ENCODE measurements around the gene MPPED1.

The MPPED1 gene

GRCh38 chr22:43397766-43398165 is 14.0 kb upstream of the MPPED1 start:
- no peak for ATAC-seq (ENCODE audit: low read depth)
- DNase-seq (ENCODE audit: low spot score in 2 of 2), result no peak
- Mint-ChIP-seq H3K4me3 (no peak overlapping the region), H3K4me1 (no peaks in the 10 kb centered on the region), H3K27me3 (peaks cover 22% of the 10 kb centered on the region), H3K9me3 (no peaks in the 10 kb centered on the region), H3K27ac (no peak overlapping the region), H3K36me3 (no peaks in the 10 kb centered on the region)

- peaks cover 24% of the 10 kb centered on the region for H3K27me3 Mint-ChIP-seq
- DNase-seq (ENCODE audit: low spot score in 2 of 2), result no peak
- H3K36me3 Mint-ChIP-seq, result no peaks in the 10 kb centered on the region
- no peaks in the 10 kb centered on the region for H3K4me1 Mint-ChIP-seq
- no peak overlapping the region for H3K27ac Mint-ChIP-seq
- no peak for ATAC-seq (ENCODE audit: low read depth)
- no peak overlapping the region for H3K4me3 Mint-ChIP-seq
- H3K9me3 Mint-ChIP-seq, result no peaks in the 10 kb centered on the region
These were observed 13.6 kb upstream of the MPPED1 start for GRCh38 chr22:43398246-43398645.

GRCh38 chr22:43398910-43399309 is 12.9 kb upstream of the MPPED1 start:
- H3K36me3 Mint-ChIP-seq, result no peaks in the 10 kb centered on the region
- no peak overlapping the region for H3K4me3 Mint-ChIP-seq
- no peaks in the 10 kb centered on the region for H3K9me3 Mint-ChIP-seq
- ATAC-seq (ENCODE audit: low read depth) (no peak), DNase-seq (ENCODE audit: low spot score in 2 of 2) (no peak)
- no peak overlapping the region for H3K27ac Mint-ChIP-seq
- peaks cover 22% of the 10 kb centered on the region for H3K27me3 Mint-ChIP-seq
- no peaks in the 10 kb centered on the region for H3K4me1 Mint-ChIP-seq

GRCh38 chr22:43399338-43399979 is 12.4 kb upstream of the MPPED1 start:
- H3K27ac Mint-ChIP-seq, result no peak overlapping the region
- no peak overlapping the region for H3K4me3 Mint-ChIP-seq
- ATAC-seq (ENCODE audit: low read depth) (no peak), DNase-seq (ENCODE audit: low spot score in 2 of 2) (no peak)
- H3K4me1 Mint-ChIP-seq, result no peaks in the 10 kb centered on the region
- peaks cover 25% of the 10 kb centered on the region for H3K27me3 Mint-ChIP-seq
- H3K9me3 Mint-ChIP-seq, result no peaks in the 10 kb centered on the region
- H3K36me3 Mint-ChIP-seq, result no peaks in the 10 kb centered on the region

GRCh38 chr22:43399980-43400358 is 11.8 kb upstream of the MPPED1 start:
- no peaks in the 10 kb centered on the region for H3K4me1 Mint-ChIP-seq
- H3K36me3 Mint-ChIP-seq, result no peaks in the 10 kb centered on the region
- no peak overlapping the region for H3K4me3 Mint-ChIP-seq
- no peaks in the 10 kb centered on the region for H3K9me3 Mint-ChIP-seq
- H3K27ac Mint-ChIP-seq, result no peak overlapping the region
- DNase-seq (ENCODE audit: low spot score in 2 of 2), result no peak
- peaks cover 25% of the 10 kb centered on the region for H3K27me3 Mint-ChIP-seq
- no peak for ATAC-seq (ENCODE audit: low read depth)

- ATAC-seq (ENCODE audit: low read depth) (no peak), DNase-seq (ENCODE audit: low spot score in 2 of 2) (no peak)
- Mint-ChIP-seq H3K27me3 (peaks cover 25% of the 10 kb centered on the region), H3K4me1 (no peaks in the 10 kb centered on the region), H3K27ac (no peak overlapping the region), H3K9me3 (no peaks in the 10 kb centered on the region), H3K36me3 (no peaks in the 10 kb centered on the region), H3K4me3 (no peak overlapping the region)
These were observed 11.4 kb upstream of the MPPED1 start for GRCh38 chr22:43400449-43400848.

- H3K27me3 Mint-ChIP-seq, result peaks cover 25% of the 10 kb centered on the region
- no peaks in the 10 kb centered on the region for H3K36me3 Mint-ChIP-seq
- H3K4me1 Mint-ChIP-seq, result no peaks in the 10 kb centered on the region
- ATAC-seq (ENCODE audit: low read depth) (no peak), DNase-seq (ENCODE audit: low spot score in 2 of 2) (no peak)
- no peak overlapping the region for H3K4me3 Mint-ChIP-seq
- H3K27ac Mint-ChIP-seq, result no peak overlapping the region
- no peaks in the 10 kb centered on the region for H3K9me3 Mint-ChIP-seq
These were observed 10.6 kb upstream of the MPPED1 start for GRCh38 chr22:43401233-43401632.

- H3K36me3 Mint-ChIP-seq, result no peaks in the 10 kb centered on the region
- DNase-seq (ENCODE audit: low spot score in 2 of 2) (no peak), ATAC-seq (ENCODE audit: low read depth) (no peak)
- H3K4me3 Mint-ChIP-seq, result no peak overlapping the region
- no peaks in the 10 kb centered on the region for H3K4me1 Mint-ChIP-seq
- no peak overlapping the region for H3K27ac Mint-ChIP-seq
- no peaks in the 10 kb centered on the region for H3K9me3 Mint-ChIP-seq
- H3K27me3 Mint-ChIP-seq, result peaks cover 28% of the 10 kb centered on the region
These were observed 10.2 kb upstream of the MPPED1 start for GRCh38 chr22:43401661-43402060.

- Mint-ChIP-seq H3K4me1 (no peaks in the 10 kb centered on the region), H3K4me3 (no peak overlapping the region), H3K36me3 (no peaks in the 10 kb centered on the region), H3K27ac (no peak overlapping the region), H3K9me3 (no peaks in the 10 kb centered on the region), H3K27me3 (peaks cover 27% of the 10 kb centered on the region)
- ATAC-seq (ENCODE audit: low read depth) (no peak), DNase-seq (ENCODE audit: low spot score in 2 of 2) (no peak)
These were observed 9.7 kb upstream of the MPPED1 start for GRCh38 chr22:43402128-43402527.

- DNase-seq (ENCODE audit: low spot score in 2 of 2) (no peak), ATAC-seq (ENCODE audit: low read depth) (no peak)
- H3K4me1 Mint-ChIP-seq, result no peaks in the 10 kb centered on the region
- peaks cover 21% of the 10 kb centered on the region for H3K27me3 Mint-ChIP-seq
- H3K27ac Mint-ChIP-seq, result no peak overlapping the region
- no peak overlapping the region for H3K4me3 Mint-ChIP-seq
- H3K36me3 Mint-ChIP-seq, result no peaks in the 10 kb centered on the region
- H3K9me3 Mint-ChIP-seq, result no peaks in the 10 kb centered on the region
These were observed 7.0 kb upstream of the MPPED1 start for GRCh38 chr22:43404673-43405385.

- H3K27ac Mint-ChIP-seq, result no peak overlapping the region
- H3K4me1 Mint-ChIP-seq, result no peaks in the 10 kb centered on the region
- no peaks in the 10 kb centered on the region for H3K9me3 Mint-ChIP-seq
- no peak for DNase-seq (ENCODE audit: low spot score in 2 of 2)
- ATAC-seq (ENCODE audit: low read depth), result no peak
- H3K36me3 Mint-ChIP-seq, result no peaks in the 10 kb centered on the region
- no peak overlapping the region for H3K4me3 Mint-ChIP-seq
- peaks cover 24% of the 10 kb centered on the region for H3K27me3 Mint-ChIP-seq
These were observed 5.5 kb upstream of the MPPED1 start for GRCh38 chr22:43406186-43406790.

GRCh38 chr22:43407591-43407990 is 4.2 kb upstream of the MPPED1 start:
- ATAC-seq (ENCODE audit: low read depth) (no peak), DNase-seq (ENCODE audit: low spot score in 2 of 2) (no peak)
- Mint-ChIP-seq H3K9me3 (no peaks in the 10 kb centered on the region), H3K27me3 (peaks cover 24% of the 10 kb centered on the region), H3K4me1 (no peaks in the 10 kb centered on the region), H3K36me3 (no peaks in the 10 kb centered on the region), H3K27ac (no peak overlapping the region), H3K4me3 (no peak overlapping the region)

GRCh38 chr22:43408009-43408408 is 3.8 kb upstream of the MPPED1 start:
- no peaks in the 10 kb centered on the region for H3K9me3 Mint-ChIP-seq
- H3K27me3 Mint-ChIP-seq, result peaks cover 26% of the 10 kb centered on the region
- ATAC-seq (ENCODE audit: low read depth) (no peak), DNase-seq (ENCODE audit: low spot score in 2 of 2) (no peak)
- no peak overlapping the region for H3K4me3 Mint-ChIP-seq
- no peaks in the 10 kb centered on the region for H3K36me3 Mint-ChIP-seq
- no peak overlapping the region for H3K27ac Mint-ChIP-seq
- H3K4me1 Mint-ChIP-seq, result no peaks in the 10 kb centered on the region

- DNase-seq (ENCODE audit: low spot score in 2 of 2) (no peak), ATAC-seq (ENCODE audit: low read depth) (no peak)
- Mint-ChIP-seq H3K36me3 (no peaks in the 10 kb centered on the region), H3K4me3 (no peak overlapping the region), H3K27ac (no peak overlapping the region), H3K4me1 (no peaks in the 10 kb centered on the region), H3K9me3 (no peaks in the 10 kb centered on the region), H3K27me3 (peaks cover 30% of the 10 kb centered on the region)
These were observed 2.8 kb upstream of the MPPED1 start for GRCh38 chr22:43409046-43409445.

- no peak overlapping the region for H3K4me3 Mint-ChIP-seq
- no peaks in the 10 kb centered on the region for H3K9me3 Mint-ChIP-seq
- H3K36me3 Mint-ChIP-seq, result no peaks in the 10 kb centered on the region
- DNase-seq (ENCODE audit: low spot score in 2 of 2) (no peak), ATAC-seq (ENCODE audit: low read depth) (no peak)
- peaks cover 30% of the 10 kb centered on the region for H3K27me3 Mint-ChIP-seq
- H3K27ac Mint-ChIP-seq, result no peak overlapping the region
- no peaks in the 10 kb centered on the region for H3K4me1 Mint-ChIP-seq
These were observed 2.0 kb upstream of the MPPED1 start for GRCh38 chr22:43409800-43410199.
